IMR-90 (cell line): ENCODE results near the gene TREH. TPM values are rescaled to one million over a fixed set of nuclear protein-coding genes. Genes with fewer than 3 reads are reported as not detected.

ENCODE experiments used
- ATAC-seq: fragments of 200-7000 bp; cut with Tn5 transposase; 2 replicates; pipeline ENCODE4 v1.9.1; 2020; ENCODE audit warnings: low read depth, mild to moderate bottlenecking, moderate library complexity
- BruUV-seq: library from RNA; stranded (reverse); fragments of 400-500 nt; replicated peaks from 2 replicates; lab custom pipeline; 2021; lab: Mats Ljungman, UMichigan
- CTCF ChIA-PET: fragments of 300-600 bp; formaldehyde crosslinking; extraction: SDS; loops from one replicate; lab custom pipeline; 2021; ENCODE audit warnings: antibody characterized with exemption; lab: Yijun Ruan, JAX
- POLR2A ChIA-PET: fragments of 300-600 bp; sonication (Branson Sonifier 250); formaldehyde crosslinking; loops from one replicate; lab custom pipeline; 2022; ENCODE audit warnings: antibody characterized with exemption; ENCODE audit not compliant: unreplicated experiment; lab: Charles Lee
- DNase-seq: peaks from one replicate; pipeline ENCODE4 v3.0.0; 2013
- H2AFZ ChIP-seq: replicated peaks from 2 replicates; pipeline ENCODE3; 2013; ENCODE audit warnings: low read length, mild to moderate bottlenecking; ENCODE audit not compliant: poor library complexity
- H2AK5ac ChIP-seq: 2 replicates; pipeline ENCODE4 v1.6.1; 2013; ENCODE audit warnings: low read depth, low read length, inconsistent platforms
- H2AK9ac ChIP-seq: replicated peaks from 2 replicates; pipeline ENCODE3; 2013; ENCODE audit warnings: mild to moderate bottlenecking, low read depth, low read length, moderate library complexity; ENCODE audit not compliant: poor library complexity
- H2BK120ac ChIP-seq: 2 replicates; pipeline ENCODE4 v1.6.1; 2013; ENCODE audit warnings: low read depth, low read length, inconsistent platforms
- H2BK15ac ChIP-seq: 3 replicates; pipeline ENCODE4 v1.6.1; 2013; ENCODE audit warnings: low read depth, low read length, inconsistent platforms
- H2BK20ac ChIP-seq: 2 replicates; pipeline ENCODE4 v1.6.1; 2013; ENCODE audit warnings: low read depth, mild to moderate bottlenecking, inconsistent platforms, low read length, moderate library complexity
- H2BK5ac ChIP-seq: 2 replicates; pipeline ENCODE4 v1.6.1; 2013; ENCODE audit warnings: mild to moderate bottlenecking, low read depth, low read length, inconsistent platforms; ENCODE audit not compliant: poor library complexity, severe bottlenecking
- H3K14ac ChIP-seq: replicated peaks from 2 replicates; pipeline ENCODE4 v1.6.1; 2013; ENCODE audit warnings: low read depth, low read length, inconsistent platforms
- H3K18ac ChIP-seq: 2 replicates; pipeline ENCODE4 v1.6.1; 2013; ENCODE audit warnings: low read depth, low read length, control low read depth
- H3K23ac ChIP-seq: 2 replicates; pipeline ENCODE4 v1.6.1; 2013; ENCODE audit warnings: low read depth, low read length, inconsistent platforms
- H3K27ac ChIP-seq: 2 replicates; pipeline ENCODE4 v1.5.1; 2013; ENCODE audit warnings: mild to moderate bottlenecking, control low read depth, low read length; ENCODE audit not compliant: insufficient read depth
- H3K27me3 ChIP-seq: 2 replicates; pipeline ENCODE4 v1.6.1; 2013; ENCODE audit warnings: low read length; ENCODE audit not compliant: control insufficient read depth, insufficient read depth
- H3K36me3 ChIP-seq: 2 replicates; pipeline ENCODE4 v1.6.1; 2013; ENCODE audit warnings: low read length, mixed read lengths; ENCODE audit not compliant: control insufficient read depth, insufficient read depth
- H3K4ac ChIP-seq: 2 replicates; pipeline ENCODE4 v1.6.1; 2013; ENCODE audit warnings: low read depth, low read length, inconsistent platforms
- H3K4me1 ChIP-seq: 2 replicates; pipeline ENCODE4 v1.6.1; 2013; ENCODE audit warnings: low read length, mixed read lengths; ENCODE audit not compliant: control insufficient read depth, insufficient read depth
- H3K4me2 ChIP-seq: 2 replicates; pipeline ENCODE4 v1.6.1; 2013; ENCODE audit warnings: low read depth, mild to moderate bottlenecking, control low read depth, low read length, moderate library complexity
- H3K4me3 ChIP-seq: 2 replicates; pipeline ENCODE4 v1.5.1; 2013; ENCODE audit warnings: low read depth, mild to moderate bottlenecking, control low read depth, low read length, moderate library complexity; ENCODE audit not compliant: insufficient read depth
- H3K56ac ChIP-seq: 2 replicates; pipeline ENCODE4 v1.6.1; 2013; ENCODE audit warnings: low read length, inconsistent platforms; ENCODE audit not compliant: insufficient read depth; ENCODE audit errors: extremely low read depth
- H3K79me1 ChIP-seq, 2 experiments: 2 replicates each; pipeline ENCODE4 v1.6.1; 2013; ENCODE audit warnings: low read length in 2 of 2, inconsistent platforms in 1 of 2, low read depth in 1 of 2
- H3K9ac ChIP-seq: 2 replicates; pipeline ENCODE4 v1.6.1; 2013; ENCODE audit warnings: low read depth, low read length, control low read depth
- H3K9me1 ChIP-seq: 2 replicates; pipeline ENCODE4 v1.6.1; 2013; ENCODE audit warnings: low read length, inconsistent platforms; ENCODE audit not compliant: insufficient read depth
- H3K9me3 ChIP-seq: 2 replicates; pipeline ENCODE4 v1.6.1; 2013; ENCODE audit warnings: low read length; ENCODE audit not compliant: control insufficient read depth, insufficient read depth
- H4K20me1 ChIP-seq: 2 replicates; pipeline ENCODE4 v1.6.1; 2013; ENCODE audit warnings: low read length, inconsistent platforms; ENCODE audit not compliant: insufficient read depth
- H4K5ac ChIP-seq: 2 replicates; pipeline ENCODE4 v1.6.1; 2013; ENCODE audit warnings: mild to moderate bottlenecking, low read depth, low read length, control low read depth
- H4K8ac ChIP-seq, 2 experiments: 2 replicates each; pipeline ENCODE4 v1.6.1; 2013; ENCODE audit warnings: low read depth in 2 of 2, low read length in 2 of 2, control low read depth in 1 of 2, inconsistent platforms in 1 of 2
- H4K91ac ChIP-seq: 2 replicates; pipeline ENCODE4 v1.6.1; 2013; ENCODE audit warnings: low read depth, low read length, inconsistent platforms; ENCODE audit not compliant: insufficient read depth
- BHLHE40 ChIP-seq: fragments of 150-350 bp; IDR thresholded peaks from 2 replicates; pipeline ENCODE4 v1.6.1; 2016; ENCODE audit warnings: mild to moderate bottlenecking, low read depth, low read length
- CEBPB ChIP-seq: IDR thresholded peaks from 2 replicates; pipeline ENCODE4 v1.6.1; 2012; ENCODE audit warnings: low read depth, low read length, improper control_type of control experiment
- WGBS, 2 experiments: methylation state at CpG; one replicate each; pipeline versions ENCODE4 v1.1.5 to v1.1.7; 2013; ENCODE audit warnings: missing lambda C conversion rate in 2 of 2; ENCODE audit not compliant: insufficient read length in 1 of 2; ENCODE audit errors: extremely low coverage in 2 of 2; 5-methylcytosine and 5-hydroxymethylcytosine counted together
- dilution Hi-C: fragments of 300-500 bp; cut with HindIII; formaldehyde crosslinking; loops from one replicate; pipeline ENCODE4 v1.14.3; 2018; ENCODE audit warnings: low sequenced_read_pairs; ENCODE audit not compliant: unreplicated experiment
- in situ Hi-C: fragments of 300-500 bp; cut with MboI; formaldehyde crosslinking; loops from 3 replicates; pipeline ENCODE4 v1.14.3; 2019; ENCODE audit warnings: low sequenced_read_pairs, inconsistent platforms, mixed read lengths
- intact Hi-C: fragments of 100-400 bp; cut with micrococcal nuclease; formaldehyde crosslinking; loops from 2 replicates; pipeline ENCODE4 v1.10.0; 2022
- polyA plus RNA-seq, 3 experiments: library from polyadenylated mRNA; depleted of rRNA; stranded (reverse); fragments of >200 nt; gene quantifications; 2 replicates each; pipeline ENCODE4 v1.2.3, GENCODE V29; 2012; ENCODE audit warnings: low replicate concordance in 1 of 3
- total RNA-seq: library from RNA; depleted of rRNA; stranded (reverse); fragments of >200 nt; gene quantifications from 2 replicates; pipeline ENCODE4 v1.2.3, GENCODE V29; 2012

TREH gene
- total and polyA plus RNA-seq, 2 of the 4 experiments (the other 2 are of a cell fraction) = not detected

DNA sequence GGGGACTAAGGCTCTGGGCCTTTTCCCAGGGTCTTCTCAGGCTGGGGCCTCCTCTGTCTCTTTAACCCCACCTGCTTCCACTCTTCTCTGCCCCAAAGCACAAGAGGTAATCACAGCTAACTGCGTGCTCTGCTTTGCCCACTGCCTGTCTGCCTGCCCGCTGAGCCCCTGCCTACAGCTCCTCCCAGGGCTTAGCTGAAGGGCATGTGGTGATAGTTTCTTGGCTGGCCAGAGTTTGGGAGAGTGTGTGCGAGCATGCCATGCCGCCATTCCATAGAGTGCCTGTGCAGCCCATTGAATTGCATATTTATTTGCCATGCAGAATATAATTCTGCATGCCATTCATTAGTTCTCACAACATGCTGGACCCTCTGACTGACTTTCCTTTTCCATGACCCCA, 39.6 kb downstream of the TREH start:
- H4K20me1 ChIP-seq = peaks cover 46% of the 10 kb centered on the region
- dilution Hi-C loops = no loop called here
- ChIA-PET POLR2A (no interaction called here), CTCF (no interaction called here)
- peaks cover 37 to 95% of the 10 kb centered on the region in 2 experiments for H3K79me1 ChIP-seq
- H3K4me3 ChIP-seq = no peak overlapping the region
- H3K56ac ChIP-seq = no peak overlapping the region
- TF ChIP-seq CEBPB (no peak), BHLHE40 (no peak)
- no peak overlapping the region for H3K9ac ChIP-seq
- no peak for ATAC-seq
- no peak overlapping the region for H4K91ac ChIP-seq
- H3K18ac ChIP-seq = no peak overlapping the region
- H4K8ac ChIP-seq = no peak overlapping the region
- H3K14ac ChIP-seq = no peak overlapping the region
- H3K27me3 ChIP-seq = no peaks in the 10 kb centered on the region
- peaks cover 91% of the 10 kb centered on the region for H3K36me3 ChIP-seq
- no peaks in the 10 kb centered on the region for H3K9me3 ChIP-seq
- no peak overlapping the region for H2AK5ac ChIP-seq
- BruUV-seq = no TSS peak
- H3K27ac ChIP-seq = no peak overlapping the region
- no peak overlapping the region for H2BK120ac ChIP-seq
- H3K4ac ChIP-seq = no peak overlapping the region
- no peak overlapping the region for H2BK15ac ChIP-seq
- H2BK20ac ChIP-seq = no peak overlapping the region
- no peak overlapping the region for H2AFZ ChIP-seq
- H4K5ac ChIP-seq = no peak overlapping the region
- H3K23ac ChIP-seq = no peak overlapping the region
- in situ Hi-C loops = no loop called here
- WGBS, 2 experiments = no CpG with 5 or more reads among the region's 4 CpGs
- intact Hi-C loops = no loop called here
- no peak overlapping the region for H2AK9ac ChIP-seq
- no peak for DNase-seq
- H2BK5ac ChIP-seq = no peak overlapping the region
- H3K4me1 ChIP-seq = no peaks in the 10 kb centered on the region
- H3K4me2 ChIP-seq = no peak overlapping the region
- H3K9me1 ChIP-seq = peaks cover 6% of the 10 kb centered on the region; the same call in 1 of the 2 replicates
